Measurements from ENCODE around the gene BAHD1.

Gene BAHD1

DNA sequence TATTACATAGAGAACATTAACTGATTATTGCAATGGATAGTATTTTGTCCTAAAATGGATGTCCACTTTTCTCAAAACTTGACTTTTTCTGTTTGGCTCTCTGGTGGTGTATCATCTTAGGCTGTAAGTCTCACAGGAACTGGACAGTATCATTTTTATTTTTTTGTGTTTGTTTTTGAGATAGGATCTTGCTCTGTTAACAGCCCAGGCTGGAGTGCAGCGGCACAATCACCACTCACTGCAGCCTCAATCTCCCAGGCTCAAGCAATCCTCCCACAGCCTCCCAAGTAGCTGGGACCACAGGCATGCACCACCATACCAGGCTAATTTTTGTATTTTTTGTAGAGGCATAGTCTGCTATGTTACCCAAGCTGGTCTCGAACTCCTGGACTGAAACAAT lies 43.2 kb downstream of the BAHD1 start:
- no peak overlapping the region for H3K4me3 ChIP-seq (ENCODE audit: low read depth, low read length)
- no peak for TF ChIP-seq CTCF (IDR thresholded peaks at IDR 0.05; ENCODE audit: low read depth, low read length, missing control alignments)
- DNase-seq (ENCODE audit: low read depth): no peak

GRCh38 chr15:40486066-40486770 lies 45.5 kb downstream of the BAHD1 start:
- no peak for TF ChIP-seq CTCF (IDR thresholded peaks at IDR 0.05; ENCODE audit: low read depth, low read length, missing control alignments)
- no peak for DNase-seq (ENCODE audit: low read depth)
- no peak overlapping the region for H3K4me3 ChIP-seq (ENCODE audit: low read depth, low read length)

DNA sequence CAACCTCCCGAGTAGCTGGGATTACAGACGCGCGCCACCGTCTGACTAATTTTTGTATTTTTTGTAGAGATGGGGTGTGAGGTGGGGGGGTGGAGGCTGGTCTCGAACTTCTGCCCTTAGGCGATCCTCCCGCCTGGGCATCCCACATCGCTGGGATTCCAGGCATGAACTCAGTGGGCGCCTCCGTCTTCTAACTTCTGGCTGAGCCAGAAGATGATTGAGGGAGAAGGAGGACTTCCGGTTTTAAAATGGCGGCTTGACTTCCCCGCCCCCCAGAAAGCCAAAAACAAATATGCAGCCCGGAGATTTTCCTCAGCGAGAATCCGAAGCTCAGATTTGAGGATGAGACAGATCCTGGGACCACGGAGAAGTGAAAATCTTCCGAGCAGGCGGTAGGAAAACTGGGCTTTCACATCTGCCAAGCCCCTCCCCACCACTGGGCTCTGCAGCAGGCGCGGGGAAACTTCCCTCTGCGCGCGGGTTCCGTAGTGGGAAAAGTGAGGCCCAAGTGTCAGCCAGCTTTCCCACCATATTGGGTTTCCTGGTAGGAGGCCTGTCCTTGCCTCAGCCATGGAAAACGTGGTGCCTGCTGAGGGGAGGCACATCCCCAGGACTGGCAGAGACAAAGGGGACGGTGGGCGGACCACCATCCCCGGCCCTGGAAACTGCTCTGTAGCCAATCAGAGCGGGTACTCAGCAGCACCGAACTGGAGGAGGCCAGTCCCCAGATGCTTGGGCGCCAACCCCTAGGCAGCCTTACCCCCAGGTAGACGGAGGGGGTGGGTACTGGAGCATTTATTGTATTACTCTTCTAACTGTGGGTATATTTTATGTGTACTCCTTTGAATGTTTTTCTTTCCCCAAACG lies 47.3 kb downstream of the BAHD1 start:
- no peak overlapping the region for H3K4me3 ChIP-seq (ENCODE audit: low read depth, low read length)
- DNase-seq (ENCODE audit: low read depth): no peak
- TF ChIP-seq CTCF (IDR thresholded peaks at IDR 0.05; ENCODE audit: low read depth, low read length, missing control alignments): no peak

GRCh38 chr15:40489274-40490175 lies 48.8 kb downstream of the BAHD1 start:
- DNase-seq (ENCODE audit: low read depth): no peak
- no peak overlapping the region for H3K4me3 ChIP-seq (ENCODE audit: low read depth, low read length)
- TF ChIP-seq CTCF (IDR thresholded peaks at IDR 0.05; ENCODE audit: low read depth, low read length, missing control alignments): no peak

DNA sequence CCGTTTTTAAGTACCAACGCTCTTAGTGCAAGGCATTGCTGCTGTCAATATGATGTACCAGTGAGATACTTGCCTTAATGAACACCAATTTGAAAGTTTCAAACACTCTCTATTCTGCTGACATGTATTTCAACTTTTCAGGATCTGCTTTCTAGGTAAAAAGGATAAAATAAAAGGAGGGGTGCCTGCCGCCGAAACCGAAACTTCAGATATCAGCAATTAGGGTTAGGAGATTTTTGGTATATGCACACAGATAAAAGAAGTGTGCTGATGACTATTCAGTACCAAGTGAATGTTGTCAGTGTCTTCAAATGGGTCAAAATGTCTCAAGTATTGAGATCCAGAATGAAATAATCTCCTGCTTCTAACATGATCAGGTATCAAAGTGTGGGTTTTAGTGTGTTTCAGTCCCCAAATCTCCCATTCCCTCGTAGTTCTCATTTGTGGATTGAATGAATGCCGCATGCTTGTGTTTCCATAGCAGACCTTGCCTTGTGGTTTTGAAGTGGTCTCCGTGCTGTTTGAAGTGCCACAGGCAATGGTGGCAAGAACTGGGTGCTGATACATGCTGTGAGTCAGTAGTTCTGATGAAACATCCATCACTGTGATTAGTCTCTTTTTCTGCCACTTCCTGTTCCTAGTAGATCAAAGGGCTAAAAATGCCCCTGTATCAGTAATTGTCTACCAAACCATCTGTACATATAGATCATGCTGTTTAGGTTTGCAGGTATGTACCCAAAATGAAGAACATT lies 52.5 kb downstream of the BAHD1 start:
- TF ChIP-seq CTCF (IDR thresholded peaks at IDR 0.05; ENCODE audit: low read depth, low read length, missing control alignments): no peak
- no peak overlapping the region for H3K4me3 ChIP-seq (ENCODE audit: low read depth, low read length)
- no peak for DNase-seq (ENCODE audit: low read depth)

DNA sequence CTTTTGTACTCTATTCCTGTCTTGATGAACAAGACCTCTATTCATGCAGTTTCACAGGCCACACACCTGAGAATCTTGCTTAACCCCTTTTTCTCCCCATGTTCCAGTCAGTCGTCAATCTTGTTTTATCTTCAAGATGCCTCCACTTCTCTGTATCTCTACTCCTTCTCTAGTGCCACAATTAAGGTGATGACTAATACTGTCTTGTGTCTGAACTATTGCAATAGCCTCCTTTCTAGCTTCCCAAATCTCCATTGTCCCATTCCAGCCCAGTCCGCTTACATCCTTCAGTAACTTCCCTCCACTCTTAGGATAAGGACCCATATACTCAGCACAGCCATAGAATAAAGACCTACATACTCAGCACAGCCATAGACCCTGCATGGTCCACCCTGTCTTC lies 54.8 kb downstream of the BAHD1 start:
- no peak for DNase-seq (ENCODE audit: low read depth)
- no peak overlapping the region for H3K4me3 ChIP-seq (ENCODE audit: low read depth, low read length)
- TF ChIP-seq CTCF (IDR thresholded peaks at IDR 0.05; ENCODE audit: low read depth, low read length, missing control alignments): no peak
